ENCODE measurements around the gene BORCS8.

Gene BORCS8

GRCh38 chr19:19226663-19227062 lies 34.7 kb upstream of the BORCS8 start:
- H3K9me3 ChIP-seq: no peaks in the 10 kb centered on the region
- H3K27ac ChIP-seq: no peak overlapping the region
- peaks cover 10 to 11% of the 10 kb centered on the region in 2 experiments for H3K4me1 ChIP-seq (ENCODE audit: control insufficient read depth in 1 of 2, insufficient read depth in 1 of 2, low read depth in 1 of 2, low read length in 1 of 2)
- peaks cover 73% of the 10 kb centered on the region for H3K27me3 ChIP-seq
- TF ChIP-seq CTCF (IDR thresholded peaks at IDR 0.05): no peak
- no peaks in the 10 kb centered on the region for H3K36me3 ChIP-seq
- no peak overlapping the region for H3K4me3 ChIP-seq (ENCODE audit: low read depth in 1 of 2, low read length in 1 of 2)

GRCh38 chr19:19226204-19226603 lies 34.3 kb upstream of the BORCS8 start:
- Histone ChIP-seq H3K36me3 (no peaks in the 10 kb centered on the region), H3K27ac (no peak overlapping the region), H3K4me3 (ENCODE audit: low read depth in 1 of 2, low read length in 1 of 2) (no peak overlapping the region), H3K4me1 (ENCODE audit: control insufficient read depth in 1 of 2, insufficient read depth in 1 of 2, low read depth in 1 of 2, low read length in 1 of 2) (peaks cover 10 to 11% of the 10 kb centered on the region in 2 experiments), H3K27me3 (peaks cover 78% of the 10 kb centered on the region), H3K9me3 (no peaks in the 10 kb centered on the region)
- TF ChIP-seq CTCF (IDR thresholded peaks at IDR 0.05): no peak

- Histone ChIP-seq H3K36me3 (no peaks in the 10 kb centered on the region), H3K27me3 (peaks cover 86% of the 10 kb centered on the region), H3K4me3 (ENCODE audit: low read depth in 1 of 2, low read length in 1 of 2) (peak overlapping the region; percentile 44 to 58), H3K4me1 (ENCODE audit: control insufficient read depth in 1 of 2, insufficient read depth in 1 of 2, low read depth in 1 of 2, low read length in 1 of 2) (peaks cover 10 to 11% of the 10 kb centered on the region in 2 experiments), H3K9me3 (no peaks in the 10 kb centered on the region), H3K27ac (no peak overlapping the region)
- peak; percentile 61 for TF ChIP-seq CTCF (IDR thresholded peaks at IDR 0.05)
Measured at GRCh38 chr19:19224852-19225494, 33.0 kb upstream of the BORCS8 start.

GRCh38 chr19:19224150-19224851 lies 32.3 kb upstream of the BORCS8 start:
- Histone ChIP-seq H3K4me1 (ENCODE audit: control insufficient read depth in 1 of 2, insufficient read depth in 1 of 2, low read depth in 1 of 2, low read length in 1 of 2) (peaks cover 10 to 11% of the 10 kb centered on the region in 2 experiments), H3K27ac (no peak overlapping the region), H3K36me3 (no peaks in the 10 kb centered on the region), H3K9me3 (no peaks in the 10 kb centered on the region), H3K4me3 (ENCODE audit: low read depth in 1 of 2, low read length in 1 of 2) (peak overlapping the region; percentile 44 to 58), H3K27me3 (peaks cover 84% of the 10 kb centered on the region)
- no peak for TF ChIP-seq CTCF (IDR thresholded peaks at IDR 0.05)

- TF ChIP-seq CTCF (IDR thresholded peaks at IDR 0.05): no peak
- Histone ChIP-seq H3K27me3 (peaks cover 84% of the 10 kb centered on the region), H3K4me1 (ENCODE audit: control insufficient read depth in 1 of 2, insufficient read depth in 1 of 2, low read depth in 1 of 2, low read length in 1 of 2) (peaks cover 10 to 11% of the 10 kb centered on the region in 2 experiments), H3K9me3 (no peaks in the 10 kb centered on the region), H3K36me3 (no peaks in the 10 kb centered on the region), H3K27ac (no peak overlapping the region), H3K4me3 (ENCODE audit: low read depth in 1 of 2, low read length in 1 of 2) (no peak overlapping the region)
Measured at GRCh38 chr19:19223636-19224035, 31.7 kb upstream of the BORCS8 start.
